Activated T-helper 2 cell treated with anti-CD3 and anti-CD28 coated beads, Interferon-gamma antibody, Interleukin-2, Interleukin-4, amounts not matched to agents 10 μg/mL and 5 μg/mL and 100 μg/mL, durations not matched to agents 14 hours and 24 hours and 36 hours (primary cell): ENCODE measurements around the gene C11orf24. TPM values are rescaled to one million over a fixed set of nuclear protein-coding genes. Genes with fewer than 3 reads are reported as not detected.
"Not testable (repeated sequence)": the region's sequence is repeated elsewhere in the genome, so short reads cannot be mapped to it uniquely, and the experiment has no call there.

Experiments
- DNase-seq: peaks from one replicate; pipeline ENCODE4 v3.0.0; 2021; ENCODE audit warnings: low spot score
- H3K27ac Mint-ChIP-seq: one replicate; pipeline ENCODE4 v1.8.0; 2021; ENCODE audit warnings: mixed read lengths
- H3K27me3 Mint-ChIP-seq: one replicate; pipeline ENCODE4 v1.8.0; 2021; ENCODE audit warnings: low read depth, mixed read lengths
- H3K36me3 Mint-ChIP-seq: one replicate; pipeline ENCODE4 v1.8.0; 2021; ENCODE audit warnings: low read depth, mixed read lengths
- H3K4me1 Mint-ChIP-seq: one replicate; pipeline ENCODE4 v1.8.0; 2021; ENCODE audit warnings: low read depth, mixed read lengths
- H3K4me3 Mint-ChIP-seq: one replicate; pipeline ENCODE4 v1.8.0; 2021; ENCODE audit warnings: low read depth, mild to moderate bottlenecking, moderate library complexity, mixed read lengths
- H3K9me3 Mint-ChIP-seq: one replicate; pipeline ENCODE4 v1.8.0; 2021; ENCODE audit warnings: mixed read lengths
- intact Hi-C: fragments of 100-400 bp; cut with micrococcal nuclease; formaldehyde crosslinking; loops from one replicate; pipeline ENCODE4 v1.15.1; 2023
- total RNA-seq: library from RNA; stranded (reverse); gene quantifications from 2 replicates; pipeline ENCODE4 v1.2.3, GENCODE V29; 2022

Gene C11orf24
- total RNA-seq, 1 donor from 2014 or later = 32.7 TPM

DNA sequence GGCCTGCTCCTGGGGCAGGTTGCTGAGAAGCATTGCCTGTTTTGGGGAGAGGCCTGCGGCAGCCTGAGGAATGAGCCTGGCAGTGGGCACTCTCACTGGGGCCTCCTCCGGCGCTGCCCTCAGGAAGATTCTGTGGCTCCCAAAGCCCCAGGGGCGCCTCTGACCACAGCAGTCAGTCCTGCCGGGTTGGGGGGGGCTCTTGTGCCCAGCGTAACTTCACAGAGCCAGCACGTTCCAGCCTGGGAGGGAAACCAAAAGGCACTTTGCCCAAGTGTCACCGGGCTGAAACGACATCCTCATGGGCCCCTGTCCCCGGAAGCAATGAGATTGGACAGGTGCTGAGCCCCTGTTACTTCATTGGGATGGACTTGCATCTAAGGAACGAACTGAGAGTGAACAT, 36.3 kb upstream of the C11orf24 start:
- peaks cover 14% of the 10 kb centered on the region for H3K4me1 Mint-ChIP-seq
- intact Hi-C loops = no loop called here
- H3K27me3 Mint-ChIP-seq = peaks cover 10% of the 10 kb centered on the region
- no peaks in the 10 kb centered on the region for H3K9me3 Mint-ChIP-seq
- H3K27ac Mint-ChIP-seq = no peak overlapping the region
- H3K36me3 Mint-ChIP-seq = no peaks in the 10 kb centered on the region
- DNase-seq = no peak
- no peak overlapping the region for H3K4me3 Mint-ChIP-seq

- H3K27ac Mint-ChIP-seq = no peak overlapping the region
- no peaks in the 10 kb centered on the region for H3K9me3 Mint-ChIP-seq
- DNase-seq = no peak
- no peaks in the 10 kb centered on the region for H3K36me3 Mint-ChIP-seq
- intact Hi-C loops = no loop called here
- no peak overlapping the region for H3K4me3 Mint-ChIP-seq
- H3K27me3 Mint-ChIP-seq = peaks cover 10% of the 10 kb centered on the region
- H3K4me1 Mint-ChIP-seq = peaks cover 14% of the 10 kb centered on the region
Observed at GRCh38 chr11:68306636-68307035, 34.9 kb upstream of the C11orf24 start.

DNA sequence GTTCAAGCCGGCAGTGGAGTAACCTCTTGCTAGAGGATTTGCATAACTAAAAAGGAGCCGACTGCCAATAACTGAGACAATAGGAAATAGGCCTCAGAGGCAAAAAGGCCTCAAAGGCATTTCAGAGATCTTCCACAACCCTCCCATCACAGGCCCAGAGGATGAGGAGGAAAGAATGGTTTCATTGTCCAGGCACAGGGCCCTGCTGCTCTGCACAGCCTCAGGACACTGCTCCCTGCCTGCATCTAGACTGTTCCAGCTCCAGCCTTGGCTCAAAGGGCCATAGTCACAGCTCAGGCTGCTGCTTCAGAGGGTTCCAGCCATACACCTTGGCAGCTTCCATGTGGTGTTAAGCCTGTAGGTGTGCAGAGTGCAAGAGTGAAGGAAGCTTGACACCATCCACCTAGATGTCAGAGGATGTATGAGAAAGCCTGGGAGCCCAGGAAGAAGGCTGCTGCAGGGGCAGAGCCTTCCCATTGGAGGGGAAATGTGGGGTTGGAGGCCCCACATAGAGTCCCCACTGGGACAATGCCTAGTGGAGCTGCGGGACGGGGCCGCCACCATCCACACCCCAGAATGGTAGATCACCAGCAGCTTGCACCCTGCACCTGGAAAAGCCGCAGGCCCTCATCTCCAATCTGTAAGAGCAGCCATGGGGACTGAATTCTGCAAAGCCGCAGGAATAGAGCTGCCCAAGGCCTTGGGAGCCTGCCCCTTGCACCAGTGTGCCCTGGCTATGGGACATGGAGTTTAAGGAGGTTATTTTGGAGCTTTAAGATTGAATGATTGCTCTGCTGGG, 32.4 kb upstream of the C11orf24 start:
- no peak overlapping the region for H3K27ac Mint-ChIP-seq

GRCh38 chr11:68303083-68303482, 31.3 kb upstream of the C11orf24 start:
- Mint-ChIP-seq H3K36me3 (no peaks in the 10 kb centered on the region), H3K4me3 (no peak overlapping the region), H3K27ac (no peak overlapping the region), H3K9me3 (no peaks in the 10 kb centered on the region), H3K4me1 (peaks cover 5% of the 10 kb centered on the region), H3K27me3 (peaks cover 3% of the 10 kb centered on the region)
- no peak for DNase-seq
- intact Hi-C loops = no loop called here

More for the DNA sequence above, 32.4 kb upstream of the C11orf24 start:
- H3K9me3 Mint-ChIP-seq = no peaks in the 10 kb centered on the region
- H3K36me3 Mint-ChIP-seq = no peaks in the 10 kb centered on the region
- intact Hi-C loops = no loop called here
- no peak for DNase-seq
- no peaks in the 10 kb centered on the region for H3K27me3 Mint-ChIP-seq
- H3K4me1 Mint-ChIP-seq = peaks cover 5% of the 10 kb centered on the region
- no peak overlapping the region for H3K4me3 Mint-ChIP-seq

DNA sequence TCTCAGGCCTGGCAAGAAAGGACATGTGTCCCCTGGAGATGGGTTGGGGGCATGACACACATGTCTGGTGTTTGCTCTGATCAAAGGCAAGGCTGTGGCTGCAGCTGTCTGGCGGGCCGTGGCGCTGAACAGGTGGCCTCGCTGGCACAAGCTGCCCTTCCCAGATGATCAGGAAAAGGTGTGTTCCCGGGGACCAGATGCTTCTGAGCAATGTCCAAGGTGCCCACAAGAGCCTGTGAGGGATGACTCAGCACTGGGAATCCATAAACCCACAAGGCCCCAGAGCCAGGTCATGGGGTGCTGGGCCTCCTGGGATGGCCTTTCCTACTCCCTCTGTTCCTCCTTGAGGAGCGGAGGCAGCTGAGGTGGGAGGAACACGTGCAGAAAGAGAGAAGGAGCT, 30.9 kb upstream of the C11orf24 start:
- Mint-ChIP-seq H3K4me3 (no peak overlapping the region), H3K27ac (no peak overlapping the region), H3K9me3 (no peaks in the 10 kb centered on the region), H3K36me3 (no peaks in the 10 kb centered on the region), H3K4me1 (peaks cover 5% of the 10 kb centered on the region), H3K27me3 (peaks cover 3% of the 10 kb centered on the region)
- intact Hi-C loops = no loop called here
- no peak for DNase-seq

GRCh38 chr11:68302256-68302655, 30.5 kb upstream of the C11orf24 start:
- intact Hi-C loops = no loop called here
- Mint-ChIP-seq H3K27ac (no peak overlapping the region), H3K4me3 (no peak overlapping the region), H3K27me3 (peaks cover 3% of the 10 kb centered on the region), H3K9me3 (no peaks in the 10 kb centered on the region), H3K4me1 (peaks cover 5% of the 10 kb centered on the region), H3K36me3 (no peaks in the 10 kb centered on the region)
- no peak for DNase-seq

DNA sequence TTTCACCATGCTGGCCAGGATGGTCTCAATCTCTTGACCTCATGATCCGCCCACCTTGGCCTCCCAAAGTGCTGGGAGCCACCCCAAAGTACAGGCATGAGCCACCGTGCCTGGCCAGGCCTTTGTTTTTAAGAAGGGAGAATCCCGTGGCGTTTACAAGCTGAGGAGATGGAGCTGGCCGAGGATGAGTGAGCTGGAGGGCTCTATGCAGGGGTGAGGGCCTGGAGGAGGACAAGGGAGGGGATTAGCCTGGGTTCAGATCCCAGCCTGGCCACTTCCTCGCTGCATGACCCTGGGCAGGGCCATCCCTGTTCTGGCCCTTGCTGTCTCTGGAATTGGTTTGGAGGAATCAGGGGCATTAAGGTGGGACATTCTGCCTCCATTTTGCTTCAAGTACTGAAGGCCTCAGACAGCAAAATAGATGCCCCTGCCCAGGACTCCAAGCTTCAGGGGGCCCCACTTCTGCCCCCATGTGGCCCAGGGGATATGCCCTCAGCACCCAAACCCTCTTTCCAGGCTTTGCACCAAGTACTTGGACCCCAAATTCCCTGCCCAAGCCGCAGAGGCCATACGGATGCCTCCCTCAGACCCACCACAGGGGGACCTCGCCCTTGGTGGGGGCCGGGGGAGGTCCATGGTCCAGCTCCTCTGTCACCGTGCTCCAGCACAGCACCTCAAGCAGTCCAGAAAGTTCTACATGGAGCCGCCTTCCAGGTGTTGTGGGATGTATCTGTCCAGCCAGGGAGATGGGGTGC, 28.5 kb upstream of the C11orf24 start:
- Mint-ChIP-seq H3K4me1 (no peaks in the 10 kb centered on the region), H3K27ac (no peak overlapping the region), H3K4me3 (no peak overlapping the region), H3K36me3 (no peaks in the 10 kb centered on the region), H3K27me3 (peaks cover 3% of the 10 kb centered on the region), H3K9me3 (no peaks in the 10 kb centered on the region)
- no peak for DNase-seq
- intact Hi-C loops = no loop called here

DNA sequence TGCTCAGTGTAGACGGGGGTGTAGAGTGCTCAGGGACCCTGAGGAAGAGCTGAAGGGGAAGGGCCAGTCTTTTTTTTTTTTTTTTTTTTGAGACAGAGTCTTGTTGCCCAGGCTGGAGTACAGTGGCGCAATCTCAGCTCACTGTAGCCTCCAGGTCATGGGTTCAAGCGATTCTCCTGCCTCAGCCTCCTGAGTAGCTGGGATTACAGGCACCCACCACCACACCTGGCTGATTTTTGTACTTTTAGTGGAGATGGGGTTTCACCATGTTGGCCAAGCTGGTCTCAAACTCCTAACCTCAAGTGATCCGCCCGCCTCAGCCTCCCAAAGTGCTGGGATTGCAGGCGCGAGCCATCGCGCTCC, 27.7 kb upstream of the C11orf24 start:
- intact Hi-C loops, H3K4me3 Mint-ChIP-seq, H3K36me3 Mint-ChIP-seq, H3K27me3 Mint-ChIP-seq, H3K4me1 Mint-ChIP-seq, H3K9me3 Mint-ChIP-seq, DNase-seq, H3K27ac Mint-ChIP-seq: not testable (repeated sequence)

- H3K36me3 Mint-ChIP-seq = no peaks in the 10 kb centered on the region
- H3K4me3 Mint-ChIP-seq = no peak overlapping the region
- H3K27ac Mint-ChIP-seq = no peak overlapping the region
- H3K27me3 Mint-ChIP-seq = peaks cover 3% of the 10 kb centered on the region
- intact Hi-C loops = no loop called here
- DNase-seq = no peak
- H3K9me3 Mint-ChIP-seq = no peaks in the 10 kb centered on the region
- H3K4me1 Mint-ChIP-seq = no peaks in the 10 kb centered on the region
Observed at GRCh38 chr11:68298659-68299516, 27.1 kb upstream of the C11orf24 start.

DNA sequence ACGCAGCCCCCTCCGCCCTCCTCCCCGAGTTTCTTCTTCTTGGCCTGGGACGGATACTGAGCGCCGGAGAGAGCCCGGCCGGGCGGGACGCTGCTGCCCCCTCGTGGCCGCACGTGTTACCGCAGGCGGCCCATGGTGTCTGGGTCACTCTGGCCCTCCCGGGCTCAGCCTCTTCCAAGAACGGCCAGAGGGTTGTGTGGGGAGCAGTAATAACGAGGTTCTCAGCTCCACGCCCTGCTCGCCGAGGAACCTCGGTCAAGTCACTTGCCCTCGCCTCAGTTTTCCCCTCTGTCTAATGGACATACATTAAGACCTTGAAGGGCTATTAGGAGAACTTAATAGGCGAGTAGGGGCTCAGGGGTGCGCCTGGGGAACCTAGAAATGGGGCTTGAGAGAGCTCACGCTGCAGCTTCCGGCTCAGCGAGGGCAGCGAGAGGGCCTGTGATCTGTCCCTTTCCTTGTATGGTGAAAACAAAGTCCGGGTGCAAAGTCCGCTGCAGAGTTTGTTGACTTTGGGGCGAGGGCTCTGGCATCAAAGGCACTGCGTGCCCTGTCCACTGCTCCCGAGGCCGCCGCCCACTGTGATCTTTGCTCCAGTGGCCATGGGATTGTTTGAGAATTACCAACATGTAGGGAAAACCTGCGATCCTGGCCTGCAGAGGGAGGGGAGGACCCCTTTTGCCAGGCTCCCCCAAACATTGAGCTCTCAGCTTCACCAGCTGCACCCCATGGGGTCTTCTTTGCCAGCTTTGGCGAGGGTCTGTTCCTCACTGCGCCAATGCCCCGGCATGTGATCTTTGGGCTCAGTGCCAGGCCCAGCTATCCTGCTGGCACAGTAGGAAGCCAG, 26.3 kb upstream of the C11orf24 start:
- Mint-ChIP-seq H3K27me3 (peaks cover 7% of the 10 kb centered on the region), H3K36me3 (no peaks in the 10 kb centered on the region)

DNA sequence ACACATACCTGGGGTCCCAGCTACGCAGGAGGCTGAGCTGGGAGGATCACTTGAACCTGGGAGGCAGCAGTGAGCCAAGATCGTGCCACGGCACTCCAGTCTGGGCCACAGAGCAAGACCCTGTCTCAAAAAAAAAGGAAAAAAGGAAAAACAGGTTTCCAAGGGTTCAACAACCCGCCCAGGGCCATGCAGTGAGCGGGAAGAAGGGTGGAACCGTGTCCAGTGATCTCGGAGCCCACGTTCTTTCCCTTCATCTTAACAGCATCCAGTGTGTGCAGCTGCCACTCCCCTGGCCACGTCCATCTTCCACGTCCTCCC, 25.7 kb upstream of the C11orf24 start:
- Mint-ChIP-seq H3K4me1 (no peaks in the 10 kb centered on the region), H3K9me3 (no peaks in the 10 kb centered on the region), H3K36me3 (no peaks in the 10 kb centered on the region), H3K4me3 (no peak overlapping the region), H3K27ac (no peak overlapping the region), H3K27me3 (peaks cover 7% of the 10 kb centered on the region)
- intact Hi-C loops = loop anchor here (1.0 kb wide), 1 partner anchor 40 kb away; no protein-coding TSS in a partner anchor
- no peak for DNase-seq

More for the DNA sequence above, 26.3 kb upstream of the C11orf24 start:
- no peaks in the 10 kb centered on the region for H3K4me1 Mint-ChIP-seq
- no peak overlapping the region for H3K4me3 Mint-ChIP-seq
- intact Hi-C loops = loop anchor here (1.0 kb wide), 1 partner anchor 41 kb away; no protein-coding TSS in a partner anchor
- no peaks in the 10 kb centered on the region for H3K9me3 Mint-ChIP-seq
- H3K27ac Mint-ChIP-seq = no peak overlapping the region
- DNase-seq = peak; percentile 54

DNA sequence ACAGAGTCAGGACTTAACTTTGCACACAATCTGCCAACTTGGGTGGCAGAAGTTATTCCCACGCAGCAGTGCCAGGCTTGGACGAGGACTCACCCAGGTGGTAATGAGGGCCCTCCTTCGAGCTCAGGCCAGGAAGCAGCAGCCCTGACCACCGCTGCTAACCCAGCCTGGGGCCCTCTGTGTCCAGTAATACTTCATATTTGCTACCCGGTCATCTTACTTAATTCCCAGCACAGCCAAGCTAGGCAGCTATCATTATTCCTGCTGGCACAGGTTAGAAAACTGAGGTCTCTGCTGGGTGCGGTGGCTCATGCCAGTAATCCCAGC, 25.2 kb upstream of the C11orf24 start:
- Mint-ChIP-seq H3K36me3 (no peaks in the 10 kb centered on the region), H3K27me3 (peaks cover 7% of the 10 kb centered on the region), H3K9me3 (no peaks in the 10 kb centered on the region), H3K4me1 (no peaks in the 10 kb centered on the region), H3K27ac (no peak overlapping the region), H3K4me3 (no peak overlapping the region)
- intact Hi-C loops = loop anchor here (1.0 kb wide), 1 partner anchor 40 kb away; no protein-coding TSS in a partner anchor
- DNase-seq = no peak
